ENCODE data around the gene ZNF554.

GRCh38 chr19:2822846-2823245, 3.2 kb downstream of the ZNF554 start:
- TF ChIP-seq, protein P1, sequence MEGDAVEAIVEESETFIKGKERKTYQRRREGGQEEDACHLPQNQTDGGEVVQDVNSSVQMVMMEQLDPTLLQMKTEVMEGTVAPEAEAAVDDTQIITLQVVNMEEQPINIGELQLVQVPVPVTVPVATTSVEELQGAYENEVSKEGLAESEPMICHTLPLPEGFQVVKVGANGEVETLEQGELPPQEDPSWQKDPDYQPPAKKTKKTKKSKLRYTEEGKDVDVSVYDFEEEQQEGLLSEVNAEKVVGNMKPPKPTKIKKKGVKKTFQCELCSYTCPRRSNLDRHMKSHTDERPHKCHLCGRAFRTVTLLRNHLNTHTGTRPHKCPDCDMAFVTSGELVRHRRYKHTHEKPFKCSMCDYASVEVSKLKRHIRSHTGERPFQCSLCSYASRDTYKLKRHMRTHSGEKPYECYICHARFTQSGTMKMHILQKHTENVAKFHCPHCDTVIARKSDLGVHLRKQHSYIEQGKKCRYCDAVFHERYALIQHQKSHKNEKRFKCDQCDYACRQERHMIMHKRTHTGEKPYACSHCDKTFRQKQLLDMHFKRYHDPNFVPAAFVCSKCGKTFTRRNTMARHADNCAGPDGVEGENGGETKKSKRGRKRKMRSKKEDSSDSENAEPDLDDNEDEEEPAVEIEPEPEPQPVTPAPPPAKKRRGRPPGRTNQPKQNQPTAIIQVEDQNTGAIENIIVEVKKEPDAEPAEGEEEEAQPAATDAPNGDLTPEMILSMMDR (IDR thresholded peaks at IDR 0.05) = no peak
- TF ChIP-seq POLR2A (IDR thresholded peaks at IDR 0.05) = no peak
